DMS153 treated with DMSO at 0.1 percent for 48 hours (cell line): ENCODE measurements around the gene SURF6.
"Not testable (repeated sequence)": the region's sequence is repeated elsewhere in the genome, so short reads cannot be mapped to it uniquely, and the experiment has no call there.

Experiments used
- DNase-seq: peaks from one replicate; lab custom pipeline; 2025; ENCODE audit not compliant: unreplicated experiment; lab: John Stamatoyannopoulos, UW

The SURF6 gene

DNA sequence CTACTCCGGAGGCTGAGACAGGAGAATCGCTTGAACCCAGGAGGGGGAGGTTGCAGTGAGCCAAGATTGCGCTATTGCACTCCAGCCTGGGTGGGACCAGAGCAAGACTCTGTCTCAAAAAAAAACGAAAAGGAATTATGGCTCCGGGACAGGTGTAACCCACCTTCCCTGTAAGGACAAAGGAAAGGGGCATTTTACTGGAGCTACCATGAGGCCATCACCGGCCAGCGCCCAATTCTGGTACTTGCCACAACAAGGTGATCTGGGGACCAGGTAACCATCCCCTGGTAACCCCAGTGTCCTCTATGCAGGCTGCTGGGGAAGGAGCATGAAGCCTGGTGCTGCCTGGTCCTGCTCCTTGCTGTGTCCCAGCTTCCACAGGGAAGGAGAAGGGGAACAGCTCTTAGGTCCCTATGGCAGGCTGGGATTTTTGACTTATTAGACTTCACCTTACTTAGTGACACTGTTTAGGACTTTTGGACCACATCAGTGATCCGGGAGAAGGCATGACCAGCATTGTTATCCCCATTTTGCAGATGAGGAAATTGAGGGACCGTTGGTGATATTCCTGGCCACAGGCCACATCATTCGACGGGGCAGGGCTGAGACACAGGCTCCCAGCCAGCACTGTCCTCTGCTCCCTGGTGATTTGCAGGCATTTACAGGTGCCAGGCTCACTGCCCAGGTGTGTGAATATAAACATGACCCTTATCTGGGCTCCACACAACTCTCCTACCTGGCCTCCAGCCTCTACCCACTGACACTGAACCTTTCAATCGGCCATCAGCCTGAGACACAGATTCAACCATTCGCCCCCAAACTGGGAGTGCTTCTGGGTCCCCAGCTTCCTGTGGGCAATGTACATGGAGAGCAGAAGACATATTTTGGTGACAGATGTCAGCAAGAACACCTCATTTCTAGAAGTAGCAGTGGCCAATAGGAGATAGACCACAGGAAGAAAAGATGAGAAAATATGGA is 34.4 kb downstream of the SURF6 start:
- no peak for DNase-seq

DNA sequence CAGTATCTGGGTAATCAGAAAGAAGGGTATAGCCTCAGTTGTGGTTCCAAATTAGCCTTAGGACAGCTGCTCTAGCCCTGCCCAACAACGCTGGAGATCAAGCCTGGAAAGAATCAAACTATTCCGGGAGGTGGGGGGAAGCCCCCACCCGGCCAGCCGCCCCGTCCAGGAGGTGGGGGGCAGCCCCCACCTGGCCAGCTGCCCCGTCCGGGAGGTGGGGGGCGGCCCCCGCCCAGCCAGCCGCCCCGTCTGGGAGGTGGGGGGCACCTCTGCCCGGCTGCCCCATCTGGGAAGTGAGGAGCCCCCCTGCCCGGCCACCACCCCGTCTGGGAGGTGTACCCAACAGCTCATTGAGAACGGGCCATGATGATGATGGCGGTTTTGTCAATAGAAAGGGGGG is 36.0 kb downstream of the SURF6 start:
- not testable (repeated sequence) for DNase-seq

DNA sequence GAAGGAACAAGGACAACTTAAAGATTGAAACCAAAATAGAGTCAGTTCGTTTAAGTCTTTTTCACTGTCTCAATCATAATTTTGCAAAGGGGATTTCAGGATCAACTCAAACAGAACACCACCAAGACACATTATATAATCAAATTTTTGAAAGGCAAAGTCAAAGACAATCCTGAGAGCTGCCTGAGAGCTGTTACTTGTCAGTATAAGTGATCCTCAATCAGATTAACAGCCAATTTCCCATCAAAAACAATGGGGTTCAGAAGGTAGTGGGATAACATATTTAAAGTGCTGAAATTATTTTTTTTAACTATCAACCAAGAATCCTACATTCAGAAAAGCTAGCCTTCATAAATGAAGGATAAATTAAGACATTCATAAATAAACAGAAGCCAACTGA is 41.7 kb downstream of the SURF6 start:
- DNase-seq, result no peak

DNA sequence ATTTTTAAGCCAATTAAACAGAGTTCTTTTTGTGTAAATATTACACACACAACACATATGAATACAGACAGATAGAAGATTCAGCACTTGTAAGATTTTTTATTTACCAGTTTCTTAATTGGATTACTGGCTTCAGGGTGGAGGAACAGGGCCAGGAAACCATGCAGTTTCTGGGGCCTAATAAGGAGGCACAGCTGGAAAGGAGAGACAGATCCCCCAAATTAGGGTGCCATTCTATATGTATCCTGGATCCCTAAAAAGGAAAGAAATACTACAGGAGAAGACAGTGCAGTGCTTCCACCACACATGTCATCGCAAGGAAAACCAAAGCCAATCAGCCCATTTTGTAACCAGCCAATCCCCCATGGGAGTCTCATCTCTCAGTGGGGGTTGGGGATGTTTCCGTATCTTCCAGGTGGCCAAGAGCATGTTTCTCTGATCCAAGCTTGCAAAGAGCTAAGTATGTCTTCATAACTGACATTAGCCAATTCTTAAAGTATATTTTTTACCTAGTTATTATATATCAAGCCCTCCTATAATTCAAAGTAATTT is 45.2 kb downstream of the SURF6 start:
- DNase-seq, result no peak

DNA sequence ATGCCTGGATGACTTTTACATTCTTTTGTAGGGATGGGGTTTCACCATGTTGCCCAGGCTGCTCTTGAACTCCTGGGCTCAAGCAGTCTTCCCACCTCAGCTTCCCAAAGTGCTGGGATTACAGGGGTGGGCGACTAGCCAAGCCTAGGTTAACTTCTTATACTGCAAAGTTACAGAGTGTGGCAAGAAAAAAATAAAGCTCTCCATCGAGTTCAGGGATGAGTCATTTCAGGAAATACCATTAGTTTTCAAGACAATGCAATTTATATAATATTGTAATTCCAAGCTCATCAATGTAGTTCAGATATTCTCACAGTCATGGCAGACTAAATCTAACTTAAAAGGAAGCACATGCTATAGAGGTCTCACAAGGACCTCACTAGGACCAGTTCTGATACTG is 49.5 kb downstream of the SURF6 start:
- no peak for DNase-seq

DNA sequence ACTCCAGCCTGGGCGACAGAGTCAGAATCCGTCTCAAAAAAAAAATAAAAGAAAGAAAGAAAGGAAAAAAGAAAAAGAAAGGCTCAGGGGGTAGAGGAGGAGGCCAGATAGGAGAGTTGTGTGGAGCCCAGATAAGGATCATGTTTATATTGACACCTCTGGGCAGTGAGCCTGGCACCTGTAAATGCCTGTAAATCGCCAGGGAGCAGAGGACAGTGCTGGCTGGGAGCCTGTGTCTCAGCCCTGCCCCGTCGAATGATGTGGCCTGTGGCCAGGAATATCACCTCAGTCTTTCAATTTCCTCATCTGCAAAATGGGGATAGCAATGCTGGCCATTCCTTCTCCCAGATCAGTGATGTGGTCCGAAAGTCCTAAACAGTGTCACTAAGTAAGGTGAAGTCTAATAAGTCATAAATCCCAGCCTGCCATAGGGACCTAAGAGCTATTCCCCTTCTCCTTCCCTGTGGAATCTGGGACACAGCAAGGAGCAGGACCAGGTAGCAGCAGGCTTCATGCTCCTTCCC is 50.7 kb downstream of the SURF6 start:
- no peak for DNase-seq

DNA sequence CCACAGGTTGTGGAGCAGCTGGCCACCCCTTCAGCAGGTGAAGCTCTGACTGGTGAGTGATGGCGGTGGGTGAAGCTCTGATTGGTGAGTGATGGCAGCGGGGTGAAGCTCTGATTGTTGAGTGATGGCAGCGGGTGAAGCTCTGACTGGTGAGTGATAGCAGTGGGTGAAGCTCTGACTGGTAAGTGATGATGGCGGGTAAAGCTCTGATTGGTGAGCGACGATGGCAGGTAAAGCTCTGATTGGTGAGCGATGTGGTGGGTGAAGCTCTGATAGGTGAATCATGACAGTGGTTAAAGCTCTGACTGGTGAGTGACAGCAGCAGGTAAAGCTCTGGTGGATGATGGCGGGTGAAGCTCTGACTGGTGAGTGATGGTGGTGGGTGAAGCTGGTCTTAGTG is 51.6 kb downstream of the SURF6 start:
- no peak for DNase-seq

DNA sequence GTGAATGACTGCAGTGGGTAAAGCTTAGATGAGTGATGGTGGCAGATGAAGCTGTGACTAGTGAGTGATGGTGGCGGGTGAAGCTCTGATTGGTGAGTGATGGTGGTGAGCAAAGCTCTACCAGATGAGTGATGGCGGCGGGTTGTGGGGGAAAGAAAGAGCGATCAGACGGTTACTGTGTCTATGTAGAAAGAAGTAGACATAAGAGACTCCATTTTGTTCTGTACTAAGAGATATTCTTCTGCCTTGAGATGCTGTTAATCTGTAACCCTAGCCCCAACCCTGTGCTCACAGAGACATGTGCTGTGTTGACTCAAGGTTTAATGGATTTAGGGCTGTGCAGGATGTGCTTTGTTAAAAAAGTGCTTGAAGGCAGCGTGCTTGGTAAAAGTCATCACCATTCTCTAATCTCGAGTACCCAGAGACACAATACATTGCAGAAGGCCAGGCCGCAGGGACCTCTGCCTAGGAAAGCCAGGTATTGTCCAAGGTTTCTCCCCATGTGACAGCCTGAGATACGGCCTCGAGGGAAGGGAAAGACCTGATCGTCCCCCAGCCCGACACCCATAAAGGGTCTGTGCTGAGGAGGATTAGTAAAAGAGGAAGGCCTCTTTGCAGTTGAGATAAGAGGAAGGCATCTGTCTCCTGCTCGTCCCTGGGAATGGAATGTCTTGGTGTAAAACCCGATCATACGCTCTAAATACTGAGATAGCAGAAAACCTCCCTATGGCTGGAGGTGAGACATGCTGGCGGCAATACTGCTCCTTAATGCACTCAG is 52.5 kb downstream of the SURF6 start:
- peak; percentile 43 for DNase-seq

DNA sequence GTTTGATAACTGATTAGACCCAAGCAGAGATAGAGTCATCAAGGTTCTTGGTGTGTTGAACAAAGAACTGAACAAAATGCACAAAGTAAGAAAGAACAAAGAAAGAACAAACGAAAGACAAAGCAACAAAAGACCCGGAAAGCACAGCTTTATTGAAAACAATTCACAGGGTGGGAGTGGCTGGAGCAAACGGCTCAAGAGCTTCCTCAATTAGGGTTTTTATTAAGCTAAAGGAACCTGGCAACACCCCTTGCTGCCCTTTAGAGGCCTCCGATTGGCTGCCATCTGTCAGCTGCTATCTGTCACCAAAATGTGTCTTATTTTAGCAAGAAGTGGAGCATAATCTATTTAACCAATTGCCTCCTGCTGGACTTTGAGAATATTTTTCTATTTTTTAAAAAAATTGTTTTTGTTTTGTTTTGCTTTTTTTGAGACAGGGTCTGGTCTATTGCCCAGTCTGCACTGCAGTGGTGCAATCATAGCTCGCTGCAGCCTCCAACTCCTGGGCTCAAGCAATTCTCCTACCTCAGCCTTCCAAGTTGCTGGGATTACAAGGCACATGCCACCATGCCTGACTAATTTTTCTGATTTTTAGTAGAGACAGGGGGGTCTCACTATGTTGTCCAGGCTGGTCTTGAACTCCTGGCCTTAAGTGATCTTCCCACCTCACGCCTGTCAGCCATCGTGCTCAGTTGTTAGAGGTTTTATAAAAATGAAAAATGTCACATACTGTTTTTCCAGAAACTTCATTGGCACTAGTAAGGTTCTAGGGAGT is 53.3 kb downstream of the SURF6 start:
- peak; percentile 10 for DNase-seq

DNA sequence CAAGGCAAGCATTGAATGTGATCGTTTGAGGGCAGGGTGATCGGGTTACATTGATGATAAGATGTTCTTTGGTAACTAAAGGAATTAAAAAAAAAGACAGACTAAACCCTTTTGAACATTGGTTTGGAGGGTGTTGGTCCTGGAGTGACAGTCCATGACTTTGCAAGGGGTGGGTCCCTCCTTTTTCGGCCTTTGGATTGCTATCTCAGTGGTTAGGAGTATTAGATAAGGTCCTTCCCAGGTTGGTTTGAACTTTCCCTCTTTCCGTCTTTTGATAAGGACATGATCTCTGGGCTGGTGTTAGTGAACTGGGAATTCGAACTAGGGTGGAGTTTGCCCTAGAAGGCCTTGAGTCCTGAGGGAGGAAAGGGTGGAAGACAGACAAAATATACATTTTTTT is 55.6 kb downstream of the SURF6 start:
- no peak for DNase-seq
